Activated naive CD4-positive, alpha-beta T cell treated with anti-CD3 and anti-CD28 coated beads, Interleukin-2, amount 10 ng/mL, durations not matched to agents 7 days and 5 days (primary cell): Measurements from ENCODE around the gene COP1.
"Not testable (repeated sequence)": the region's sequence is repeated elsewhere in the genome, so short reads cannot be mapped to it uniquely, and the experiment has no call there.

Source experiments
- CTCF ChIA-PET: fragments of 350-600 bp; sonication (Branson Sonifier 250); formaldehyde crosslinking; loops from one replicate; lab custom pipeline; 2021; ENCODE audit warnings: antibody characterized with exemption; lab: Charles Lee
- DNase-seq: peaks from one replicate; pipeline ENCODE4 v3.0.0-alpha.2; 2020
- H3K27ac Mint-ChIP-seq: one replicate; pipeline ENCODE4 v1.8.0; 2021; ENCODE audit warnings: mild to moderate bottlenecking, moderate library complexity, mixed read lengths
- H3K27me3 Mint-ChIP-seq: one replicate; pipeline ENCODE4 v1.8.0; 2021; ENCODE audit warnings: mild to moderate bottlenecking, mixed read lengths
- H3K36me3 Mint-ChIP-seq: one replicate; pipeline ENCODE4 v1.8.0; 2021; ENCODE audit warnings: mixed read lengths
- H3K4me1 Mint-ChIP-seq: one replicate; pipeline ENCODE4 v1.8.0; 2021; ENCODE audit warnings: mixed read lengths
- H3K4me3 Mint-ChIP-seq: one replicate; pipeline ENCODE4 v1.8.0; 2021; ENCODE audit warnings: mild to moderate bottlenecking, moderate library complexity, mixed read lengths
- H3K9me3 Mint-ChIP-seq: one replicate; pipeline ENCODE4 v1.8.0; 2021; ENCODE audit warnings: mixed read lengths

Gene COP1

DNA sequence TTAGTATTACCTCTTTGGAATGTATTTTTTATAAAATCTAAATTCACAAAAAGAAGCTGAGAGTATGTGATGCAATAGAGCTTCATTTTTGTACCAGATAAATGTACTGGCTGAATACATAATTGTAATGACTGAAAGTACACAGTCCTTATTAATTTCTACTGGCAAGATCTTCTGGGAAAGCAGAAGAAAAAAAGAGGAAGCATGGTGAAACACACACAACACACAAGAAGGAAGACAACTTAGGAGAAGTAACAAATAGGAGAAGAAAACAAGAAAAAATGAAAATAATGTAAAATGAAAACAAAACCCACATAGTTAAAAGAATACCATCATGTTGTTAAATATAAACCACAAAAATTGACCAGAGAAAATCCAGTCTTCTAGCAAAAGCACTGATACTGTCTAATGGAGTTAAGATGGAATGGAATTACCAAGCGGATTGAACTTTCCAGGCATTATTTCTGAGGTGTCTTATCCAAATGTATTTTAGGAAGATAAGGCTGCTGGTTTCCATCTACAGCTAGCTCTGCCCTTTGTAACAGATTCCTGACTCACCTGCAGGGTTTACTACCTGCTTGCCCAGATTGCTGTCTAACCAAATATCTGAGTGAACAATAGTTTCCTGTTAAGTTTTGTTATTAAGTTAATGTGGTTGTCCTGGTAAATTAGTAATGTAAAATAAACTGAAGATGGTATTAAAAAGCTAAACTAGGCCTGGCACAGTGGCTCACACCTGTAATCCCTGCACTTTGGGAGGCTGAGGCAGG is 4.5 kb upstream of the COP1 start:
- Mint-ChIP-seq H3K27ac (no peak overlapping the region), H3K4me1 (peaks cover 15% of the 10 kb centered on the region), H3K36me3 (peaks cover 4% of the 10 kb centered on the region), H3K27me3 (peaks cover 5% of the 10 kb centered on the region), H3K9me3 (no peaks in the 10 kb centered on the region), H3K4me3 (no peak overlapping the region)
- CTCF ChIA-PET: no interaction called here
- no peak for DNase-seq

DNA sequence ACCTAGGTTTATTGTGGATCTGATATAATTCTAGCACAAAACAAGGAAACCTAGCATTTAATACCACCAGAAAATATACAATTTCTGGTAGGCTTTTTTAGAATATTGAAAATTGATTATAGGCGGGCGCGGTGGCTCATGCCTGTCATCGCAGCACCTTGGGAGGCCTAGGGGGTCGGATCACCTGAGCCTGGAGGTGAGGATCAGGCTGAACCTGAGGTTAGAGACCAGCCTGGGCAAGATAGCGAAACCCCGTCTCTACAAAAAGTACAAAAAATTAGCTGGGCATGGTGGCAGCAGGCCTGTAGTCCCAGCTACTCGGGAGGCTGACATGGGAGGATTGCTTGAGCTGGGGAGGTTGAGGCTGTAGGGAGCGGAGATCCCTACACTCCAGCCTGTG is 948 bp upstream of the COP1 start:
- no peak for DNase-seq
- Mint-ChIP-seq H3K4me3 (peak overlapping the region; percentile 97), H3K9me3 (no peaks in the 10 kb centered on the region), H3K4me1 (peaks cover 38% of the 10 kb centered on the region), H3K27me3 (no peaks in the 10 kb centered on the region), H3K27ac (peak overlapping the region; percentile 96), H3K36me3 (peaks cover 9% of the 10 kb centered on the region)
- CTCF ChIA-PET: interaction anchor here (1.2 kb wide), 1 partner anchor 74 kb away, joined by 5 read pairs; no protein-coding TSS in a partner anchor

DNA sequence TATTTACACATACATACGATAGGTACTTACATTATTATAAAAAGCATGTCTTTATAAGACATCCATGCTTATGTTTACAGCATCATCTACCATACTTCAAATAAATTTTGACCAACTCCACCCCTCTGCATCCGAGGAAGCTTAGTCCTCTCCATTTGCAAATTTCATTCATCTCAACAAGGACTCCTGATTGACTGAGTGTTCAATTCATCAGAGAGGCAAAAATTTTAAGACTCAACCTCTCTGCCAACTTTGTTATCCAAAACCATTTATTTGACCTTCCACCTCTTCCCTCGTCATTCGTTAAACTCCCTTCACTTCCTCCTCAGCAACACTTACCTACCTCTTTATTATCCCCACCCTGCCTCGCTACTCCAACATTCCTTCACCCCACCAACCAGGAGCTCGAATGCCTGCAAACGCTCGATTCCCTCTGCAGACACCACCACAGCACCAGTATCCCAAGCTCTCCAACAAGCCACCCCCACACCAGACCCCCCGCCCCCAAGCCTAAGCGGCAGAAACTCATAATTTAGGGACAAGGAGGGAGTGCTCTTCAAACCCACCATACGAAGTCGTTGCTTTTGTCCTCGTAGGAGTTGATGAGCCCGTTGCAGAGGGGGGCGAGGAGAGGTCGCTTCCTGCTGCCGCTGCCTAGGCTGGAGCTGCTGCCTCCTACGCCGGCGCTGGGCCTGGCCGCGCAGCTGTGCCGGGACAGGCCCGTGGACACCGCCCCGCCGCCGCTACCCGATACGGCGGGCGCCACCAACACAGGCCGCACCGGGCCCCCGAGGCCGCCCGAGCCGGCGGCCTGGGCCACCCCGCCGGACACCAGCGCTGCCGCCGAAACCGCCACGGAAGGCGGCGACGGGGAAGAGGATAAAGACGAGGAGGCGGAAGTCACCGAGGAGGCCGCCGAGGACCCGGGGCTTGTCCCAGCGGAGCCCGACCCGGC is 803 bp downstream of the COP1 start:
- peaks cover 48% of the 10 kb centered on the region for H3K4me1 Mint-ChIP-seq
- no peaks in the 10 kb centered on the region for H3K9me3 Mint-ChIP-seq
- H3K4me3 Mint-ChIP-seq: peak overlapping the region; percentile 97
- peak overlapping the region; percentile 96 for H3K27ac Mint-ChIP-seq
- peaks cover 12% of the 10 kb centered on the region for H3K36me3 Mint-ChIP-seq
- no peak for DNase-seq
- H3K27me3 Mint-ChIP-seq: no peaks in the 10 kb centered on the region
- CTCF ChIA-PET: no interaction called here

DNA sequence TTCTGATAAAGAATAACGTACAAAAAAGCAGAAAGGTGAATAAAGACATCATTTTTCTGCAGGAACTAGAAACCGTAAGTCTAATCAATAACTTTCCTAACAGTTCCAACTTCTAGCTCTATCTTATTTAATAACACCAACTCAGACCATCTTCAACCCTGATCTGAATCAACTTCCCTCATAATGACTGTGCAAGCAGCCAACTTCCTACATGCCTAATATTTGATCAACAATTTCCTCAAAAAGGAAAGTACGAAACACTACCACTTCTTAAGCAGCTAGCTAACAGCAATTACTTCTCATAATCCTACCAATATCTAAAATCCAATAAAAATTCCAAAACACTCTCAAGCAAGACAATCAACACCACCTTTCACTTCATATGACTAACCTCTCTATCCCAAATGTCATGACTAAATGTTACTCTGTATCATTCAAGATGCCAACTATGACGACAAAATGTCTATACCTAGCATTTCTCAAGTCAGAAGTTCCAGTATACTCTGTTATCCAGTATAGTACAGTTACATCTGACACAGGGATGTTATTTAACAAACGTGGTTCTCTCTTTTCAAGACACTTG is 1.7 kb downstream of the COP1 start:
- CTCF ChIA-PET: no interaction called here
- Mint-ChIP-seq H3K4me3 (peak overlapping the region; percentile 95), H3K36me3 (peaks cover 13% of the 10 kb centered on the region), H3K27ac (peak overlapping the region; percentile 94), H3K4me1 (peaks cover 50% of the 10 kb centered on the region), H3K27me3 (no peaks in the 10 kb centered on the region), H3K9me3 (no peaks in the 10 kb centered on the region)
- no peak for DNase-seq

DNA sequence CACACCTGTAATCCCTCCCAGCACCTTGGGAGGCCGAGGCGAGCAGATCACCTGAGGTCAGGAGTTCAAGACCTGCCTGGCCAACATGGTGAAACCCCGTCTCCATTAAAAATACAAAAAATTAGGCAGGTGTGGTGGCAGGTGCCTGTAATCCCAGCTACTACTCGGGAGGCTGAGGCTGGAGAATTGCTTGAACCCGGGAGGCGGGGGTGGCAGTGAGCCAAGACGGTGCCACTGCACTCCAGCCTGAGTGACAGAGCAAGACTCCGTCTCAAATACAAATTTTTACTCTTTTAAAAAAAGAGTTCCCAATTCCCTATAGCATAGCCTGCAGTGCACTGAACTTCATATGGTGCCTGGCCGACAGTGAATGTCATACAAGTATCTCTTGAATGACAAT is 2.4 kb downstream of the COP1 start:
- CTCF ChIA-PET, H3K27me3 Mint-ChIP-seq, H3K9me3 Mint-ChIP-seq, DNase-seq, H3K27ac Mint-ChIP-seq: not testable (repeated sequence)
- peaks cover 16% of the 10 kb centered on the region for H3K36me3 Mint-ChIP-seq
- peaks cover 54% of the 10 kb centered on the region for H3K4me1 Mint-ChIP-seq
- H3K4me3 Mint-ChIP-seq: peak overlapping the region; percentile 95

DNA sequence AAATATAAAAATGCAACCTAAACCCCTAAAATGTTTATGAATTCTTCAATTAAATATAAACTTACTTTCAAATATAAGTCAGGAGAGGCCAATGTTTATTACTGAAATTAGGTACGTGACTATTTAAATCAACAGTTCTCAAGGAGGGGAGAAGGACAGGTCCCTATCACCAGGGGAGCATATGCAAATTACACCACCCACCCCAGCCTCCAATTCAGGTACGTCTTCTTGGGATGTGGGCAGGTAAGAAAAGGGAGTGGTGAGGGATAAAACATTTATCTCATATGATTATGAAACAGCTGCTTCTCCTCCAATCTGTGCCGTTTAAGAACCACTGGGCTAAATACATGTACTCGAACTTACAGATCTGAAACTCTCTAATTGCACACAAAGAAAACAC is 3.4 kb downstream of the COP1 start:
- no peak overlapping the region for H3K4me3 Mint-ChIP-seq
- H3K36me3 Mint-ChIP-seq: peaks cover 19% of the 10 kb centered on the region
- H3K27me3 Mint-ChIP-seq: no peaks in the 10 kb centered on the region
- H3K9me3 Mint-ChIP-seq: no peaks in the 10 kb centered on the region
- H3K4me1 Mint-ChIP-seq: peaks cover 56% of the 10 kb centered on the region
- CTCF ChIA-PET: no interaction called here
- no peak for DNase-seq
- no peak overlapping the region for H3K27ac Mint-ChIP-seq

DNA sequence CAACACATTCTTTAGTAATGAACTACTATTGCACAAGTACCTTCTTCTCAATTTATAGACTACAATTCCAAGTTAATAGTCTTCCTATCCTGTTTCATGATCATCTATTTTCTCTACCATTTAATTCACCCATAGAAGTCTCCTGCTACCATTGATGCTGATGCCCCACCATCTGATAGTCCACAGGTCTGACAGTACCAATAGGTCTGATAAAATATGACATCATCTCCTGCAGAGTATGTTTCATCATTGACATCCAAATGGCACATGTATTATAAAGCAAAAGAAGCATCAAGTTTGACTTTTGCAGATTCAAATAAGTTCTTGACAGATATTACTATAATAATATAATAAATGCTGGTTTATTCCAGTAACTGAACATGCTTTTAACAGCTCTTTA is 5.5 kb downstream of the COP1 start:
- Mint-ChIP-seq H3K36me3 (peaks cover 19% of the 10 kb centered on the region), H3K9me3 (no peaks in the 10 kb centered on the region), H3K4me1 (peaks cover 53% of the 10 kb centered on the region), H3K27ac (no peak overlapping the region), H3K4me3 (no peak overlapping the region), H3K27me3 (no peaks in the 10 kb centered on the region)
- DNase-seq: no peak
- CTCF ChIA-PET: no interaction called here

DNA sequence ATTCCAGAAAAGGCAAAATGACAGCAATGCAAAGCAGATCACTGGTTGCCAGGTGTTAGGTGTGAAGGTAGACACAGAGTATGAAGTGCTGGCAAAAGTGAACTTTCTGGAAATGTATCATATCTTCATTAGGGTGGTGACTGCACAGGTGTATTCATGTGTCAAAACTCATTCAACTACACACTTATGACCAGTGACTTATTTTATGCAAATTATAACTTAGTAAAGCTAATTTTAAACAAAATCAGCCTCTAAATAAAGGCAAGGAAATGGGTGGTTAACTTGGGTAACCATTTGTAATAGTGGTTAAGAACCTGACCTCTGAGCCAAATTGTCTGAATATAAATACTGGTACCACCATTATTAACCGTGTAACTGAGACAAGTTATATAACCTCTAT is 7.4 kb downstream of the COP1 start:
- DNase-seq: no peak
- no peak overlapping the region for H3K4me3 Mint-ChIP-seq
- no peaks in the 10 kb centered on the region for H3K9me3 Mint-ChIP-seq
- H3K27ac Mint-ChIP-seq: no peak overlapping the region
- no peaks in the 10 kb centered on the region for H3K27me3 Mint-ChIP-seq
- H3K4me1 Mint-ChIP-seq: peaks cover 52% of the 10 kb centered on the region
- CTCF ChIA-PET: no interaction called here
- peaks cover 14% of the 10 kb centered on the region for H3K36me3 Mint-ChIP-seq

DNA sequence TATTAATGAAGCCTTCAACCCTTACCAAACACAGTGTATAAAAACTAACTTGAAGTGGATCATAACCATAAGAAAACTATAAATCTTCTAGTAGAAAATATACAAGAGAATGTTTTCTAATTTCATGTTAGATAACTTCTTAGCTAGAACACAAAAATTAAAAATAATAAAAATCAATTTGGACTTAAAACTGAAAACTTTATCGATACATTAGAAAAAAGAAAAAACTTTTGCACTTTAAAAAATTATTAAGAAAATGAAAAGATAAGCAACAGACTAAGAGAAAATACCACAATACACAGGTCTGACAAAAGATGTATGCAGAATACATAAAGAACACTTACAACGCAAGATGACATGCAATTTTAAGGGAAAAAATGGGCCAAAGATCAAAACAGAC is 8.7 kb downstream of the COP1 start:
- Mint-ChIP-seq H3K36me3 (peaks cover 19% of the 10 kb centered on the region), H3K27me3 (no peaks in the 10 kb centered on the region), H3K4me3 (no peak overlapping the region), H3K4me1 (peaks cover 46% of the 10 kb centered on the region), H3K9me3 (peaks cover 5% of the 10 kb centered on the region), H3K27ac (no peak overlapping the region)
- CTCF ChIA-PET: no interaction called here
- no peak for DNase-seq

DNA sequence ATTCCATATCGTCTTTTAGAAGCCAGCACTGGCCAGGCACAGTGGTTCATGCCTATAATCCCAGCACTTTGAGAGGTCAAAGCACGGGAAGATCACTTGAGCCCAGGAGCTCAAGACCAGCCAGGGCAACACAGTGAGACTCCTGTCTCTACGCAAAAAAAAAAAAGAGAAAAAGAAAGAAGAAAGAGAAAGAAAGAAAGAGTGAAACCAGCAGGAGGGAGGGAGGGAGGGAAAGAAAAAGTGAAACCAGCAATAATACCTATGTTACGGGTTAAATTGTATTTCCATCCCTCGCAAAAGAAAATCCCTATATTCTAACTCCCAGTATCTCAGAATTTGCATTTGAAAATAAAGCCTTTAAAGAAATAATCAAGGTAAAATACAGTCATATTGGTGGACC is 10.4 kb downstream of the COP1 start:
- no peaks in the 10 kb centered on the region for H3K27me3 Mint-ChIP-seq
- peaks cover 49% of the 10 kb centered on the region for H3K4me1 Mint-ChIP-seq
- H3K9me3 Mint-ChIP-seq: peaks cover 5% of the 10 kb centered on the region
- CTCF ChIA-PET: no interaction called here
- H3K36me3 Mint-ChIP-seq: peaks cover 26% of the 10 kb centered on the region
- no peak overlapping the region for H3K27ac Mint-ChIP-seq
- no peak overlapping the region for H3K4me3 Mint-ChIP-seq
- DNase-seq: no peak

DNA sequence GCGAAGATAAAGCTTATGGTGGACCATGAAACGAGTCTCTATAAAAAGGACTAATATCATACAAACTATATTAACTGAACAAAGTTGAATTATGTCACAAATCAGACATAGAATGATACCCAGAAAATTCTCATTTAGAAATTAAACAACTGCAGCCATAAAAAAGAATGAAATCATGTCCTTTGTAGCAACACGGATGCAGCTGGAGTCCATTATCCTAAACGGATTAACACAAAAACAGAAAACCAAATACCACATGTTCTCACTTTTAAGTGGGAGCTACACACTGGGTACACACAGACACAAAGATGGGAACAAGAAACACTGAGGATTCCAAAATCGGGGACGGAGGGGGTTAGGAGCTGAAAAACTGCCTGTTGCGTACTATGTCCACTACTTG is 11.5 kb downstream of the COP1 start:
- Mint-ChIP-seq H3K27me3 (no peaks in the 10 kb centered on the region), H3K4me3 (no peak overlapping the region), H3K4me1 (peaks cover 46% of the 10 kb centered on the region), H3K9me3 (peaks cover 5% of the 10 kb centered on the region), H3K36me3 (peaks cover 26% of the 10 kb centered on the region), H3K27ac (no peak overlapping the region)
- CTCF ChIA-PET: no interaction called here
- DNase-seq: no peak

DNA sequence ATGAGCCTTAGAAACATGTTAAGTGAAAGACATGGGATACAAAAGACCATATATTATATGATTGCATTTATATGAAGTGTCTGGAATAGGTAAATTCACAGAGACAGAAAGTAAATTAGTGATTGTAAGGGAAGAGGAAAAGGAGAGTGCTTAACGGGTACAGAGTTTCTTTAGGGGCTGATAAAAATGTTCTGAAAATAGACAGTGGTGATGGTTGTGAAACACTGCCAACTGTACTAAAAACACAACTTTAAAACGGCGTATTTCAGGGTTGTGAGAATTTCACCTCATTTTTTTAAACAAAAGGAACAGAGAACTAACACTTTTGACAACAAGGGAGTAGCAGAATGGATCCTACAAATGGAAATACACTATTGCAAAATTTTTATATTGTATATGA is 13.4 kb downstream of the COP1 start:
- no peak overlapping the region for H3K4me3 Mint-ChIP-seq
- no peak overlapping the region for H3K27ac Mint-ChIP-seq
- no peak for DNase-seq
- CTCF ChIA-PET: no interaction called here
- no peaks in the 10 kb centered on the region for H3K27me3 Mint-ChIP-seq
- H3K4me1 Mint-ChIP-seq: peaks cover 40% of the 10 kb centered on the region
- H3K9me3 Mint-ChIP-seq: peaks cover 5% of the 10 kb centered on the region
- peaks cover 23% of the 10 kb centered on the region for H3K36me3 Mint-ChIP-seq

DNA sequence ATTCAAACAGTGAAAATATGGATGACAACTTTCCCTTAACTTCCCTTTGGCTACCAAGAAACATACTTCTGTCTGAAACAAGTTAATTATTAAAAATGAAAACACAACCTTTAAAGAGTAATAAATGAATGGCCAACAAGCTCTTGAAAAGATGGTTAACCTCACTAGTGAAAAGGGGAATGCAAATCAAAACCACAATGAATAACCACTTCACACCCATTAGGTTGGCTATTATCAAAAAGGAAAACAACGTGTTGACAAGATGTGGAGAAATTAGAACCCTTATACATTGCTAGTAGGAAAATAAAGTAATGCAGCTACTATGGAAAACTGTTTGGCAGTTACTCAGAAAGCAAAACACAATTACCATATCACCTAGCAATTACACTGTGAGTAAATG is 14.1 kb downstream of the COP1 start:
- Mint-ChIP-seq H3K36me3 (peaks cover 24% of the 10 kb centered on the region), H3K27me3 (no peaks in the 10 kb centered on the region), H3K4me1 (peaks cover 40% of the 10 kb centered on the region), H3K27ac (no peak overlapping the region), H3K9me3 (peaks cover 5% of the 10 kb centered on the region), H3K4me3 (no peak overlapping the region)
- CTCF ChIA-PET: no interaction called here
- DNase-seq: no peak

DNA sequence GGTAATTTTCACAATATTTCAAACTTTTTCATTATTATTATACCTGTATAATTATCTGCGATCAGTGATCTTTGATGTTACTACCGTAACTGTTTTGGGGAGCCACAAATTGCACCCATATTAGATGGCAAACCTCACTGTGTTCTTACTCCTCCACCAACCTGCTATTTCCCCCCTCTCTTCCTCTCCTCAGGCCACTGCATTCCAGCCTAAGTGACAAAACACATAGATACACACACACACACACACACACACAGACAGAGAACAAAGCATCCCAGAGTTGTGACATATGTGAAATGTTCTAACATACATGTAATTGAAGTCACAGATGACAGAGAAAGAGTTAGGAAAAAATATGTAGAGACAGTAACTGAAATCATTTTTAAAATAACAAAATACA is 18.5 kb downstream of the COP1 start:
- CTCF ChIA-PET: no interaction called here
- Mint-ChIP-seq H3K27me3 (no peaks in the 10 kb centered on the region), H3K36me3 (peaks cover 19% of the 10 kb centered on the region), H3K9me3 (peaks cover 2% of the 10 kb centered on the region), H3K4me1 (peaks cover 18% of the 10 kb centered on the region), H3K4me3 (no peak overlapping the region), H3K27ac (no peak overlapping the region)
- DNase-seq: no peak
